Skin epidermis (tissue), 12 donors: ENCODE data around the gene UBASH3B.

Experiments used
- H3K27ac ChIP-seq, 21 experiments: fragments of 200-600 bp; sonication (generic) in 11 of 21; one replicate each; pipeline ENCODE4 v1.5.0; 2020; ENCODE audit warnings: mild to moderate bottlenecking in 3 of 21, inconsistent platforms in 2 of 21, moderate library complexity in 2 of 21
- H3K4me3 ChIP-seq, 7 experiments: fragments of 200-600 bp; sonication (generic) in 2 of 7; one replicate each; pipeline ENCODE4 v1.5.0; 2020; ENCODE audit warnings: inconsistent platforms in 2 of 7, mild to moderate bottlenecking in 2 of 7, moderate library complexity in 1 of 7

The UBASH3B gene

DNA sequence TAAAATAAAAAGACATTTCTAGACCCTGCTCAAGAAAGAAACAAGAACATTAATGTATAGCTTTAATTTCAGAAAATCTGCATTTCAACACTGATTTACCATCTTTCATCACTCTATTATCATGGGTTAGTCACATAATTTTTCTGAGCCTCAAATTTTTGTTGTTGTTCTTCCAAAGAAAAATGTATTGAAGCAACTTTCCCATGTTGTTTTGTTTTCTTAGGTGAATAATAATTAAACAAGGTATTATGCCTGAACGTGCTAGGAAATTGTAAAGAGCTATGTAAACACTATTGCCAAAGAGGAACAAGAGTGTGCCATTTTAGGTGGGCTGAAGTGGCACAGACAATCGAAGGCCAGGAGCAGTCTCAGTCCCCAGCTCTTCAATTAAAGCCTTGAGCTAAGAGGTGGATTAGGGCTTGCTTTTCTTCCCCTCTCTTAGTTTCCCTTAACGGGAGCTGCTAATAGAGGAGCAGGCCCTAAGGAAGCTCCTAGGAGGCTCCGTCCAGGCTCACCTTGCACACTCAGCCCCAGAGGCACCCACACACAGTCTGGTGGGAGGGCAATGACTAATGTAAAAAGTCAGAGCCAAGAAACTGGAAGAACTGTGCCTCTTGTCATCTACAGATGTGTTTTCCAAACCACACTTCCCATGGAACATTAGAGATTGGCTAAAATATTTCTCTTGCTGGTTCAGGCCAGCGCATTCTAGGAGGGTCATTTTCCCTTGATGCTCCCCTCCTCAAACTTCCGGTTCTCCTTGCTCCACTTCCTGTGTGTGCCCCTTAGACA lies 8.8 kb upstream of the UBASH3B start:
- Histone ChIP-seq H3K27ac (no peak overlapping the region), H3K4me3 (no peak overlapping the region)

DNA sequence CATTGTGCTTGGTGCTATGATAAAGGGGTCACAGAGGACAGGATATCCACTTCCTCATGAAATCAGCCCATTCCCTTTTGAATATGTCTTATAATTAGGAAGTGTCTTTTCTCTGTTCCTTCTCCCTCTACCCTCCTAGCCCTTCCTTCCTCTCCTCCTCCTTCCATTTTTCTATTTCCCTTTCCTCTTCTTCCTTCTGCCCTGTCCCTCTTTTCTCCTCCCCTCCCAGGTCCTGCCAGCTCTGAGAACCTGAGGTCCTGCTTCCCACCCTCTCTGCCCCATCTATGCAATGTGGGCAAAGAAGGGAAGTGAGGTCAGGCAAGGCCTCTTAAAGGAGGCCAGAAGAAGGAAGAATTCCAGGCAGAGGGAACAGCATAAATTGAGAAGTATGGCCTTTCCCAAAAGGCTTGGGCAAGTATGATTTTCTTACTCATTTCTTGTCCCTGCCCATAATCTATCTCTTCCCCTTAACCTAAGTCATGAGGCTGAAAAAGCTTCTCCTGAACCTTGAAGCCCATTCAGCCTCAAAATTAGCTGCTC lies 7.7 kb upstream of the UBASH3B start:
- Histone ChIP-seq H3K4me3 (no peak overlapping the region), H3K27ac (no peak overlapping the region)

DNA sequence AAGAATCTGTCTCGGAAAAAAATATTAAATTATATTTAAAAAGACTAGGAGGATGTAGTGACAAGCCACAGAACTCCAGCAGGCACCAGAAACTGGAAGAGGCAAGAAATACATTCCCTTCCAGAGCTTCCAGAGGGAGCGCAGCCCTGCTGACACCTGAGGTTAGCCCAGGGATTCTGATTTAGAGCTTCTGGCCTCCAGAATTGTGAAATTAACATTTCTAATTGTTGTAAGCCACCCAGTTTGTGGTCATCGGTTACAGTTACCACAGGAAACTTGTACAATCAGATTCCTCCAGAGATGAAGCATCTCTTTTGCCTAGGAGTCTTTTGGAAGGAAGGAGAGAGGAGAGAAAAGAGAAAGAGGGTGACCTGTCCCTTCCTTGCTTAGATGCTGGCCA lies 6.4 kb upstream of the UBASH3B start:
- Histone ChIP-seq H3K4me3 (no peak overlapping the region), H3K27ac (no peak overlapping the region)

DNA sequence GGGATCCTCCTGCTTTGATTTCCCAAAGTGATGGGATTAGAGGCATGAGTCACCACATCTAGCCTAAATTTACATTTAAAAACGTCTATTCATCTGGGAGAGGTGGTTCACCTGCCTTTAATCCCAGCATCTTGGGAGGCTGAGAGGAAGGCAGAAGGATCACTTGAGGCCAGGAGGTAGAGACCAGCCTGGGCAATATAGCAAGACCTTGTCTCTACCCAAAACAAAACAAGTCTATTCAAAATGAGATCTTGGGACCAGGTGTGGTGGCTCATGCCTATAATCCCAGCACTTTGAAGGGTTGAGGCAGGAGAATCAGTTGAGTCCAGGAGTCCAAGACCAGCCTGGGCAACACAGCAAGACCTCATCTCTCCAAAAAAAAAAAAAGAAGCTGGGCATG lies 4.9 kb upstream of the UBASH3B start:
- no peak overlapping the region for H3K27ac ChIP-seq
- H3K4me3 ChIP-seq, result no peak overlapping the region

DNA sequence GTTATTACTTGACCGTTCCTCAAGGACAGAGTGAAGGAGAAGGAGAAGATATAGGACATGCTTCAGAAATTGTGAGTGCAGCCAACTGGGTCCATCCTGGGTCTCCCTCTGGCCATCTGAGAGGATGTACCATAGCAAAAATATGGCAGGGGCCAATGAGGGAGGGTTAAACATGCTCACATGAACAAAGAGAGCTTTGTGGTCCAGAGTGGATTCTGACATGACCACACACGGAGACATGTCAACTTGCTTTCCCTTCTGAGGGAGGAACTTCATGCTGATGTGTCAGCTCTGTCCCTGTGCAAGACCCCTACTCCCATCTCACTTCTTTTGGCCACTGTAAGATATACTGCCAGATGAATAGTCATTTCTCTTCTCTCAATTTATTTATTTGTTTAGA lies 3.0 kb upstream of the UBASH3B start:
- Histone ChIP-seq H3K4me3 (no peak overlapping the region), H3K27ac (no peak overlapping the region)

DNA sequence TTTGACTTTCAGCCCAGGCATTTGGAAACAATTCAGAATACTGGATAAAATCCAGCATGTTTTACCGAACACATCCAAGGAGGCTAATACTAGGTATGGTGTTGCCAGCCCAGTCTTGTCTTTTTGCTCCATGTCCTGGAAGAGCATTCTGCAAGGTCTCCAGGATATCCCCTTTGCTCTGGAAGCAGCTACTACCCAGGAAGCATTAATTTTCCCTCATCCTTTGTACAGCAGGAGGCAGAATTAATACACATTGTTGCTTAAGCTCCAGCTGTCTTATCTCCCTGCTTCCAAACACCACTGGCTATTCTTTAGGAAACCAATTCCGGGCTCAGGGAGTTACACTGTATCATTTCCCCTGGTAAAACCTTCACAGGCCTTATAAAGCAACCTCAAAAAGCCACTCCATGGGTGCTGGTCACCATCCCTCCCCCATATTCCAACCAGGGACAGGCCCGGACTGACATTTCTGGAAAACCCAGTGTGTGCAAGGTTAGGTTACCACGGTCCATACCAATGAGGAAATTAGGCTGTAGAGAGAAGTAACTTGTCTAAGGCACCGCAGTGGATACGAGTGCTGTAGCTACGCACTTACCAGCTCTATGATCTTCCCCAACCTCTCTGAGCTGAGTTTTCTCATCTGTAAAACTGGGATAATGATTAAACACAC lies 1.5 kb upstream of the UBASH3B start:
- H3K27ac ChIP-seq, result no peak overlapping the region
- no peak overlapping the region for H3K4me3 ChIP-seq

DNA sequence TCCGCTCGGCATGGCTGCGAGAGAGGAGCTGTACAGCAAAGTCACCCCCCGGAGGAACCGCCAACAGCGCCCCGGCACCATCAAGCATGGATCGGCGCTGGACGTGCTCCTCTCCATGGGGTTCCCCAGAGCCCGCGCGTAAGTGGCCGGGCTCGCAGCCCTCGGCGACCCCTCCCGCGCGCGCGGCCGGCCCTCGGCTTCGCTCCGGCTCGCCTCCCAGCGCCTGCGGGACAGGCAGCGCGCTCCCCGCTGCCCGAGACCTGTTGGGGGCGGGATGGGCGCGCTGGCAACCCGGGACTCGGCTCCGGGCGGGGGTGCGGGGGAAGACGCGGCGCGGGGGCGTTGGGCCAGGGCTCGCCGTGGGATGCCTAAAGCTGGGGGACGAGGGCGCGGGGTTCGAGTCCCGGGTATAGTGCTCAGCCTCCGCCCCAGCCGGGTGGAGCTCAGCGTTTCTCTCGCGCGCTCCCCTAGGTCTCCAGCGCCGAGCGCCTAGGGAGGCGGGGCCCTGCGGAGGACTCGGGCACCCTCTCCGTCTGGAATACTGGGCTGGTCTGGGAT lies 630 bp downstream of the UBASH3B start:
- H3K27ac ChIP-seq, result peak overlapping the region; percentile 73 to 94 (median 89)

DNA sequence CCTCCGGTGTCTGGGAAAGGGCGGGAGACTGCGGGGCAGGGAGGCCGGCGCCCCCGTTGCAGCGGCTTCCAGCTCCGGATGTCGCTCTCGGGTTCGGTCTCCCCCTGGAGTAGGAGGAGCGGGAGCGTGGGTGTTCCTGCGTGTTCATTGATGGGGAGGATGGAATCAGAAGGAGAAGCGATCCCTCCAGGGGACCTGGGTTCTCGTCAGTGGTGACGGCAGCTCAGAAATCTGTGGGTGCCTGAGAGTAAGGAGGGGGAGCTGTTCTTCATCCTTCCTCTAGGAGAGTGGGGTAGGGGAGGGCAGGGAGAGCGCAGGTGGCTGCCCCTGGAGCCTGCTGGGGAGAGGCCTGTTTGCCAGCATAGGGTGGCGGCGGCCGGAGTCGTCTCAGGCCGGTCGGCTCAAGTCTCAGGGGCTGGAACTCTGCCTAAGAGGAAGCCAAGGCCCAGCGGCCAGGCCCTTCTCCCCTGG lies 1.1 kb downstream of the UBASH3B start:
- peak overlapping the region; percentile 73 to 94 (median 89) for H3K27ac ChIP-seq

More for the DNA sequence above, 630 bp downstream of the UBASH3B start:
- peak overlapping the region; percentile 54 to 93 (median 81) for H3K4me3 ChIP-seq

DNA sequence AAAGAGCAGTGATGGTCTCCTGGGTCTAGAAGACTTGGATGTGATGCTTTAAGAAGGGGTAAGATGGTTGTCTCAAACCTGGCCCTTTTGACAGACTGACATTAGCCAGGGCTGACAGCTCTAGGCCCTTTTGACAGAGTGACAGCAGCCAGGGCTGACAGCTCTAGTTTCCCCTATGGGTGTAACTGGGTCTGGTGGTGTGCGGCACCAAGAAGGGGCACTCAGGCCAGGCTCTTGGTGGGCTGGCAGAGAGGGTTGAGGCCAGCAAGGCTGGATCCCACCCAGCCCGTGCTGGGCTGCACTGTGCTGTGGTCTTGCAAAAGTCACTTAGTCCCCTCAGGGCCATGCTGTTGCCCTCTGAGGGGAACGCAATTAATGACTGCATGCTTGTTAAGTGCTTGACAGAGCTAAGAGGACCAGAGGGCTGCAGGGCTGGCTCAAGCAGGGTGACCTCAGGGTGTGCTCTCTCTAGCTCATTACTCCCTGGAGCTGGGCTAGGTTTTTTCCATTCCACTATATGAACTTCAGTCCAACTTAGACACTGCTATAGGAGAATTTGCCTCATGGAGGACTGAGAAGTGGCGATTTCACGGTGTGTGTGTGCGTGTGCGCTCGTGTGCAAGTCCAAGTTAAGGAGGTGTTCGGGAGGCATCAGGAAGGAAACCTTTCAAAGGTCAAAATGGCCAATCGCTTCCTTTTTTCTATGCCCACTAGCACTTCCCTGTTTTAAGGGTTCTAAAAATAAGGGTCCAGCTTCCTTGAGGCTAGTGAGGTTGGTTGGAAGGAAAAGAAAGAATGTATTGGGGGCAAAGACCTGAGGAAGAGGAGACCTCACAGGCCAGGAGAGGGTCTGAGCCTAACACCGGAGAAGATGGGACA lies 4.4 kb downstream of the UBASH3B start:
- Histone ChIP-seq H3K4me3 (no peak overlapping the region), H3K27ac (peak overlapping the region in 1 of 21 experiments; percentile 8)

More for the DNA sequence above, 1.1 kb downstream of the UBASH3B start:
- peak overlapping the region; percentile 54 to 93 (median 81) for H3K4me3 ChIP-seq

DNA sequence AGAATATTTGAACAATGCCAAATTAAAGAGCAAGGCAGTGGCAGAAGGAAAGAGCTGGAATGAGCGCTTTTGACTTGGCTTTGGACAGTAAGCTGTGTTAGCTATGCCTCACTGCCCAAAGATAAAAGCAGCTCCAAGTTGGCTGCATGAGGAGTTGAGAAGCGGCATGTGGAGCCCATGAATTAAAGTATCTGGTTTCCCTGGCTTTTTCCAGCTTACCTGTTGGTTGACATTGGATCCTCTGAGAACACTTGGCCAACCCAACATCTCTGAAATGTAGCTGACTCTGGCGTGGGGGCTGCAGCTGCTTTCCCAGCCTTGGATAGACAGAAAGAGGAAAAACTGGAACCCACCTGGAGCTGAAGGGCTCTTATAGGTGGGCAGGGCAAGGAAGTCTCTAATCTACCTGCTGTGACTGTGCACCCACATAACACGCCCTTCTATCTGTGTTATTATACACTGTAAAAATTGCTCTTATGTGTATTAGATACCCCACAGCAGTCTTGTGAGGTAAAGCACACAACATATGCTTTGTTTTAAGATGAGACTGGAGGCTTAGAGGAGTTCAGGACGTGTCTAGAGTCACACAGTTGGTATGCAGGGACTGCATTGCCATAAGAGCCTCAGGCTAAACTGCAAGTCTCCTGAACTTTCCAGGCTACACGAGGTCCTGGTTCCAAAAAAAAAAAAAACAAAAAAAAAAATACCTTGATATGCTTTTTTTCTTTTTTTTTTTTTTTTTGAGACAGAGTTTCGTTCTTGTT lies 5.8 kb downstream of the UBASH3B start:
- Histone ChIP-seq H3K27ac (no peak overlapping the region), H3K4me3 (no peak overlapping the region)

DNA sequence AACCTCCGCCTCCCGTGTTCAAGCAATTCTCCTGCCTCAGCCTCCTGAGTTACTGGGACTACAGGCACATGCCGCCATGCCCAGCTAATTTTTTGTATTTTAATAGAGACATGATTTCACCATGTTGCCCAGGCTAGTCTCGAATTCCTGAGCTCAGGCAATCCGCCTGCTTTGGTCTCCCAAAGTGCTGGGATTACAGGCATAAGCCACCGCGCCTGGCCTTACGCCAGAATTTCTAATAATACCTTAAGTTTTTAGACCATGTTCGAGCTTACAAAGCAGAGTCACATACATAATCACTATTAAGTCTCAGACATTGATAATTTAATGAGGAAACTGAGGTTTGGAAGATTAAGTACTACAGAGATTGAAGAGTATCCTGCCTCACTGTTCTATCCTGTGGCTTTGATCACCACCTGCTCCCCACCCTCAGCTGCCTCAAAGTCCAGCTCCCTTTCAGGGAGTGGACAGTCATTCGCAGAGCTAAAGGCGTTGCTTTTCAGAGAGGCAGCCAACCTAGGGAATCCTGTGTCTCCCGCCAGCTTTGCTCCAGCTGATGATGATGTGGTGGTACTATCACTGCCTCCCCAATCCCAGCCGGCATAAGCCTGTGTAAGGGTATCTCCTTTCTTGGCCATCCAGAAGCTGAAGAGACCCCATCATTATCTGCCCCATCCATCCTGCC lies 7.7 kb downstream of the UBASH3B start:
- Histone ChIP-seq H3K27ac (no peak overlapping the region), H3K4me3 (no peak overlapping the region)

DNA sequence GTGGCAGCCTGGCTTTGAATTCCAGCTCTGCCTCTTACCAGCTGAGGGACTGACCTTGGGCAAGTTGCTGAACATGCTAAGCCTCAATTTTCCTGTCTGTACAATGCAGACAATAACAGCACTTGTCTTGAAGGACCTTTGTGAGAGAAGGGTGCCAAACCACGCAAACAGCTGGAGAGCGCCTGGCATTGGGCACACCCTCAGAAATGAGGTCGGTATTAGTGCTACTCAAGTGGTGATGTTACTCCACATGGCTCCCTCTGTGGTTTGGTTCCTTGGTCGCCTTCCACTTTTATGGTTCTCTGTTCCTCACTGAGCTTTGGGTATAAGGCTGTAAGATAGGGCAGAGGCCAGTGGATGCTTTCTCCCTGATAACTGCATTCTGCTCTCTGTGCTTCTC lies 8.2 kb downstream of the UBASH3B start:
- H3K4me3 ChIP-seq, result no peak overlapping the region
- H3K27ac ChIP-seq, result no peak overlapping the region

DNA sequence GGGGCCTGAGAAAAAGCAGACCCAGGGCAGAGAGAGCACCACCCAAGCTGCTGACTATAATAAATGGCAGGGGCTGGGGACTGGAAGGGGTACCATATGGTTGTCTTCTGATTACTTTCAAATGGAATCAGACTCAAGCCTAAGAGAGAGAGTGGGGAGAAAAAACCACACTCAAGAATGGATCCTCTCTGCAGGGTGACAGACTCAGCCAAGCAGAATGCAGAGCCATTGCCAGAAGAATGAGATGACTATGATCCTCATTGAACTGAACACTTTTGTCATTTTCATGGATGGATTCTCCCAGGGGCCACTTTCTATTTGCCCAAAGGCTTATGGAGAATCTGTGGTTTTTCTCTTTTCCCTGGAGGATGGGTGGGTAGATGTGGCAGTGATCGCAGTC lies 8.7 kb downstream of the UBASH3B start:
- no peak overlapping the region for H3K27ac ChIP-seq
- H3K4me3 ChIP-seq, result no peak overlapping the region

DNA sequence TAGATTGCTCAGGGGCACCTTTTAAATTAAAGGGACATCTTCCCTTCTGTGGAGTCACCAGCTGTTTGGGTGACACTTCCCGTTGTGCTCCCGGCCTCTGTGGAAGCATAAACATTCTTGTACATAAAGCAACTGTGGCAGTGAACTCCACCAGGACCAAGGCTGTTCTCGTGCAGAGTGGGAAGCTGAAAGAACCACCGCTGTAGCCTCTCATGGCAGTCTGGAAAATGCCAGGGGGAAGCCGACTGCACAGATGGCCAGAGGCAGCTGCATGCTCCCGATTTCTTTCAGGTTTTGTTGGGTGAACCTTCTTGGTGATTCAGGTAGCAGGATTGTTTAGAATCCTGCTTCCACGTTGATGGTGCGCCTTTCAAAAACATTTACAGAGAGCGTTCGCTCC lies 10.3 kb downstream of the UBASH3B start:
- Histone ChIP-seq H3K4me3 (no peak overlapping the region), H3K27ac (no peak overlapping the region)

DNA sequence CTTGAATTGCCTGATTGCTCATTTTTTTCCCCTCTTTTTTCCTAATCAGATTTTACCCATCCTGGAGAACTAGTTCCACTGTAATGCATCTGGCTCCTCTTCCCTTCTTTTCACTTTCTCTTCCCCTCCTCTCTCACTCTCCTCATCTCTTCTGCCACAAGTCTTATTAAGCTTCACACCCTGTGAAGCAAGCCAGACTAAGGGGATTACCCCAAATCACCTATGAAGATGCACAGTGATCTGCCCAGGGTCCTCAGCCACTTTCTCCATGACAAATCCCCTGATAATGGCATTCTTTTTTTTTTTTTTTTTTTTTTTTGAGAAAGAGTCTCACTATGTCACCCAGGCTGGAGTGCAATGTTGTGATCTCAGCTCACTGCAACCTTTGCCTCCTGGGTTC lies 11.2 kb downstream of the UBASH3B start:
- H3K4me3 ChIP-seq, result no peak overlapping the region
- no peak overlapping the region for H3K27ac ChIP-seq

DNA sequence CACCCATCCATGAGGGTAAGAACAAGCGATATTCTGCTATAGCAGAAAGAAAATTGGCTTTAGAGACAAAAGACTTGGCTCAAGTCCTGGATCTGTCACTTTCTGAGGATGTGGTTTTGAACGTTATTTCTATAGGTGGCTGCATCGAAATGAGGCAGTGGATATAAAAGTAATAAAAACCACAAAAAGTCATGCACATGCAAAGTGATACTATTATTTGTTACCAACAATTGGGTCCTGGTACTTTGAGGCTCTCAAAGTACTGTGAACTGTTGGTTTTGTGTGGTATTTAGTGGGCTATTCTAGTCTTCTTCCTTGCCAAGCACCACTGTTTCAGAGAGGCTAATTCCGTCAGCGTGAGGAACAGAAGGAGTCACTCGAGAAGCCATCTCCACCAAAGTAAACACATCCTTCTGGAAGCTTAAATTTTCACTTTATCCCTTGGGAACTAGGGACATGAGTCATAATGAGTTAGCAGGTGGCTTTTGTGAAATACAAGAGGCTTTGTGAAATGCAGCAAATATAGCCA lies 13.1 kb downstream of the UBASH3B start:
- Histone ChIP-seq H3K27ac (peak overlapping the region in 2 of 21 experiments; percentile 37 to 40), H3K4me3 (no peak overlapping the region)

DNA sequence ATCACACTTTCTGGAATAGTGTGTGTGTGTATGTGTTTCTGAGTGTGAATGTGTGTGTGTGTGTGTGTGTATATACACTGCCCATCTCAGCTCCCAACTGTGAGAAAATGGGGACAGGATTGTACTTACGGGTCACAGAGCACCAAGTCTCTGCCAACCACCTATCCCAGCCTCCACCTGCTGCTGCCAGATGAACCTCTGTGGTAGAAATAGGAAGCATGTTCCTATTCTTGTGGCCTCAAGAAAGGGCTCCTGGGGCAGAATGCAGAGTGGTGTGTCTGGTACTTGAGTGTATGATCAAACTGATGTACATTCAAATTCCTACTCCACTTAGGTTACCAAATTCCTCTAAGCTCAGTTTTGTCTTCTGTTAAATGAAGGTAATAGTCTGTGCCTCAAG lies 14.6 kb downstream of the UBASH3B start:
- Histone ChIP-seq H3K27ac (no peak overlapping the region), H3K4me3 (no peak overlapping the region)

DNA sequence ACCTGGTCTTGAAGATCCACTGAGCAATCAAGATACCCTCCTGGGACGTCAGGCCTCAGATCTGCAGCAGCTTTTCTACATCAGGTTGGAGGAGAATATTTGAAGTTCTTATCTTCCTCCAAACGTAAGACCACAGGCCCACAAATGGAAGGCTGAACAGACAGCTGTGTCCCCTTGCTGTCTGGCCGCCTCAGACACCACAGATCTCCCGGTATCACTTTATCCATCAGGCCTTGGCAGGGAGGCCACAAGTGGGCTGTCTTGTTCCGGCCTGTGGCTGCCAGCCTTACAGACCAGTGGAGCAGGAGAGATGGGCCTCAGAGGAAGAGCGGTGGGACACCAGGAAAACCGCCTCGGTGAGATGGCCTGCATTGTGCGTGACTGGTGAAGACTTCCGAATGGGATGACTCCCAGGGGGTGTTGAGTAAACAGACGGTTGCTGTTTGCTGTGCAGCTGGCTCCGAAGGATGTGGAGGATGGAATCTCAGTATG lies 15.9 kb downstream of the UBASH3B start:
- Histone ChIP-seq H3K4me3 (no peak overlapping the region), H3K27ac (no peak overlapping the region)
